Kidney (tissue), 14 donors: ENCODE data around the gene RANBP1. TPM values are rescaled to one million over a fixed set of nuclear protein-coding genes. Genes with fewer than 3 reads are reported as not detected.

Experiments used
- DNase-seq, 5 donors: peaks; one replicate each; pipeline ENCODE4 v3.0.0-alpha.2; 2013 to 2020
- FAIRE-seq: peaks from 2 replicates; lab custom pipeline; 2012; peaks lifted over from hg19 to GRCh38; lab: Jason Lieb, UNC
- H3K27ac ChIP-seq, 2 donors: one replicate each; pipeline ENCODE4 v1.7.0; 2013; ENCODE audit warnings: low read depth in 2 of 2, low read length in 2 of 2, inconsistent platforms in 1 of 2
- H3K27me3 ChIP-seq: one replicate; pipeline ENCODE4 v1.7.1; 2013; ENCODE audit warnings: low read length, inconsistent platforms; ENCODE audit not compliant: control insufficient read depth, insufficient read depth
- H3K36me3 ChIP-seq, 3 donors: one replicate each; pipeline versions ENCODE4 v1.7.0 to v1.7.1; 2013; ENCODE audit warnings: low read length in 3 of 3, control low read depth in 1 of 3, inconsistent platforms in 1 of 3; ENCODE audit not compliant: insufficient read depth in 3 of 3, control insufficient read depth in 2 of 3
- H3K4me1 ChIP-seq, 3 donors: one replicate each; pipeline versions ENCODE4 v1.7.0 to v1.7.1; 2013; ENCODE audit warnings: low read length in 3 of 3, inconsistent platforms in 1 of 3, low read depth in 1 of 3; ENCODE audit not compliant: control insufficient read depth in 2 of 3, insufficient read depth in 2 of 3
- H3K4me3 ChIP-seq, 3 donors: one replicate each; pipeline versions ENCODE4 v1.7.0 to v1.8.1; 2013; ENCODE audit warnings: low read length in 3 of 3, control low read depth in 1 of 3, inconsistent platforms in 1 of 3
- H3K9ac ChIP-seq, 3 donors: one replicate each; pipeline versions ENCODE4 v1.7.0 to v1.7.1; 2013; ENCODE audit warnings: low read length in 3 of 3, control low read depth in 1 of 3, inconsistent platforms in 1 of 3
- H3K9me3 ChIP-seq, 3 donors: one replicate each; pipeline versions ENCODE4 v1.7.0 to v1.7.1; 2013; ENCODE audit warnings: low read length in 3 of 3, control low read depth in 1 of 3, inconsistent platforms in 1 of 3; ENCODE audit not compliant: control insufficient read depth in 2 of 3, insufficient read depth in 1 of 3
- intact Hi-C: fragments of 100-400 bp; cut with DNase I; formaldehyde crosslinking; loops from one replicate; pipeline ENCODE4 v1.11.1; 2022
- polyA plus RNA-seq: library from polyadenylated mRNA; stranded (reverse); fragments of 350-450 nt; fragmentation: Illumina TruSeq; extraction: RNeasy Lipid Tissue Mini Kit (QIAGEN cat#74804); gene quantifications from one replicate; pipeline ENCODE4 v1.2.3, GENCODE V29; 2014; ENCODE audit warnings: low read depth, low replicate concordance; ENCODE audit not compliant: insufficient read depth
- total RNA-seq: library from RNA; stranded (reverse); fragmentation: NEBNext Ultra II Directional; extraction: Animal tissue kit (Norgen Biotek cat#: 25700); gene quantifications from one replicate; pipeline ENCODE4 v1.2.1, GENCODE V29; 2021
- TF ChIP-seq, protein P1 (sequence below): IDR thresholded peaks from 3 replicates; pipeline ENCODE4 v1.5.1; 2012; ENCODE audit warnings: mild to moderate bottlenecking, moderate library complexity, borderline replicate concordance; ENCODE audit not compliant: insufficient read depth; ENCODE audit errors: extremely low read depth
- donor health status: control.
- donor health status: control.
- donor health status: control.
- donor health status: control.
- donor health status: control.
- donor health status: DM: yes; HTN: yes; CAD: no.
- donor health status: Normal renal cell carcinoma (clear cell type).

The RANBP1 gene
- total and polyA plus RNA-seq, 2 donors from 2014 or later: 67.2 to 80.5 TPM

DNA sequence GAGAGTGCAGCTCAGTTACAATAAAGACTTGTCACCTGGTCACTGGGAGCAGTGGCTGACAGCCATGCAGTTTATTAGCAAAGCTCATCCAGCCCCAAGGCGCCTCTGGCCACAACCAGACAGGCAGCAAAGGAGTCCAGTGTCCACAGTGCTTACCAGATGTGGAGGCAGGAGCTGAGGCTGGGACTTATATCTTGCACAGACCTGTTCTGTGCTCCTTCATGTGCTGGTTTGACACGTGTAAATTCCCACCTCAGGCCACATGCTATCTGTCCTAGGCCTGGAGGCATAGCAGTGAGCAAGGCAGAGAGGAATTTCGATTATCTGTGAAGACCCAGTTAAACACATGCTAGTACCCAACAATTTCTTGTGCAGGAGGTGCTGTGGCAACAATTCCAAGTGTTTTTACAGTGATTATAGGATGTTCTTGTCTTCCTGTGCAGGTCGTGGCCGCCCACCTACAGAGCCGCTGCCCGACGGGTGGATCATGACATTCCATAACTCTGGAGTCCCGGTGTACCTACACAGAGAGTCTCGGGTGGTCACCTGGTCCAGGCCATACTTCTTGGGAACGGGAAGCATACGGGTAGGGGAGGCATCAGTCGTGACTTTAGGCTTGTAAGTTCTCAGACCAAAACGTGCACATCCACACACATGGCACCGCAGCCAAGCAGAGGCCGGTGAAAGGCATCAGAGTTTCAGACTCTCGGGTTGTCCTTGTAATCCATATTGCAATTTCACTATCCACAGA is 26.5 kb upstream of the RANBP1 start:
- no peak overlapping the region for H3K9ac ChIP-seq
- H3K27me3 ChIP-seq: no peaks in the 10 kb centered on the region
- DNase-seq (peak in 1 of 5 donors; percentile 43), FAIRE-seq (no peak)
- H3K27ac ChIP-seq: no peak overlapping the region
- H3K9me3 ChIP-seq: no peaks in the 10 kb centered on the region
- peaks cover 26 to 66% (median 64%) of the 10 kb centered on the region in 3 donors for H3K36me3 ChIP-seq
- intact Hi-C loops: no loop called here
- TF ChIP-seq, protein P1, sequence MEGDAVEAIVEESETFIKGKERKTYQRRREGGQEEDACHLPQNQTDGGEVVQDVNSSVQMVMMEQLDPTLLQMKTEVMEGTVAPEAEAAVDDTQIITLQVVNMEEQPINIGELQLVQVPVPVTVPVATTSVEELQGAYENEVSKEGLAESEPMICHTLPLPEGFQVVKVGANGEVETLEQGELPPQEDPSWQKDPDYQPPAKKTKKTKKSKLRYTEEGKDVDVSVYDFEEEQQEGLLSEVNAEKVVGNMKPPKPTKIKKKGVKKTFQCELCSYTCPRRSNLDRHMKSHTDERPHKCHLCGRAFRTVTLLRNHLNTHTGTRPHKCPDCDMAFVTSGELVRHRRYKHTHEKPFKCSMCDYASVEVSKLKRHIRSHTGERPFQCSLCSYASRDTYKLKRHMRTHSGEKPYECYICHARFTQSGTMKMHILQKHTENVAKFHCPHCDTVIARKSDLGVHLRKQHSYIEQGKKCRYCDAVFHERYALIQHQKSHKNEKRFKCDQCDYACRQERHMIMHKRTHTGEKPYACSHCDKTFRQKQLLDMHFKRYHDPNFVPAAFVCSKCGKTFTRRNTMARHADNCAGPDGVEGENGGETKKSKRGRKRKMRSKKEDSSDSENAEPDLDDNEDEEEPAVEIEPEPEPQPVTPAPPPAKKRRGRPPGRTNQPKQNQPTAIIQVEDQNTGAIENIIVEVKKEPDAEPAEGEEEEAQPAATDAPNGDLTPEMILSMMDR: no peak
- H3K4me1 ChIP-seq: peaks cover 0 to 8% (median 6%) of the 10 kb centered on the region in 3 donors
- no peak overlapping the region for H3K4me3 ChIP-seq

DNA sequence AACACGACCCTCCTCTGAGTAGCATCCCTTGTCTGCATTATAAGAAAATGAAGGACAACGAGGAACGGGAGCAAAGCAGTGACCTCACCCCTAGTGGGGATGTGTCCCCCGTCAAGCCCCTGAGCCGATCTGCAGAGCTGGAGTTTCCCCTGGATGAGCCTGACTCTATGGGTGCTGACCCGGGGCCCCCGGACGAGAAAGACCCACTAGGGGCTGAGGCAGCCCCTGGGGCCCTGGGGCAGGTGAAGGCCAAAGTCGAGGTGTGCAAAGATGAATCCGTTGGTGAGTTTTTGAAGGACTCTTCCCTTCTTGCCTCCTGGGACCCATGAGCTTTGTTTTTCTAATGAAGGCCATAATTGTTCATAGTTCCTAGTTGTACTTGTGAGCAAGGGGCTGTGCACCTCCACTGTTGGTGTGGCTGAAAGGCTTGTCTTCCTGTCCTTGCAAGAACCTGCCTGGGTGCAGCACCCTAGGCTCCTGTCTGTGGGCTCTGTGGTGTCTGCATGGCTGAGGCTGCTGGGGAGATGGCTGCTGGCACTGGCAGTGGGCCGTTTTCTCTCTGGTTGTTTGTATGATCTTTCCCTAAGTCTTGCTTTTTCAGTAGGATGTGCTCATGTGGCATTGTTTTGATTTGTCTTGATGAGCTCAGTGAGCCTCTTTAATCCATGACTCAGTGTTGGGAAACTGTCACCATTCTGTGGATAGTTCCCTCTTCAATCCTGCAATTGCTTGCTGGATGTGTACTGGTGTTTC is 25.8 kb upstream of the RANBP1 start:
- TF ChIP-seq, protein P1: no peak
- FAIRE-seq (no peak), DNase-seq (peak in 1 of 5 donors; percentile 39)
- intact Hi-C loops: no loop called here
- H3K36me3 ChIP-seq: peaks cover 26 to 71% (median 69%) of the 10 kb centered on the region in 3 donors
- no peak overlapping the region for H3K9ac ChIP-seq
- H3K27me3 ChIP-seq: no peaks in the 10 kb centered on the region
- no peak overlapping the region for H3K4me3 ChIP-seq
- H3K9me3 ChIP-seq: no peaks in the 10 kb centered on the region
- peaks cover 0 to 5% (median 0%) of the 10 kb centered on the region in 3 donors for H3K4me1 ChIP-seq
- no peak overlapping the region for H3K27ac ChIP-seq

DNA sequence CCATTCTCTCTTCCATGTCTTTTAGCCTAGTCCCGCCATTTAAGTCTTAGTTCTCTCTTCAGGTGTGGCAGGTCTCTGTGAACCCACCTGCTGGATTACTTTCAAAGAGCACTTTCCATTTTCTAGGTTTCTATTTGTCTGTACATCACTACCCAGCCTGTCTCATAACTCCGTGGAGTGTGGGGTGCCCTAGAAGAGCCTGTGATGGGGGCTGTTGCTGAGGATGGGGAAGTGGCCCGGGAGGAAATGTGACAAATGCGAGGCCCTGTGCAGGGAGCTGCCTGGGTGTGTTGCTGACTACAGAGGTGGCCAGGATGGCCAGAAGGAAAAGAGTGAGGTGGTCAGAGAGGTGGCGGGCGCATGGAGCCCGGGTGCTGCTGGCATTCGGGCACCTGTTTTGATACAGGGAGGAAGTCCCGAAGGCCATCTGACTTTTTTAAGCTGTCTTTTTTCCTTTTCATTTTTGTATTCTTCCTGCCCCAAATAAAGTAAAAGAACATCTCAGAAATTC is 25.1 kb upstream of the RANBP1 start:
- Histone ChIP-seq H3K36me3 (peaks cover 27 to 73% (median 71%) of the 10 kb centered on the region in 3 donors), H3K4me1 (peaks cover 0 to 5% (median 0%) of the 10 kb centered on the region in 3 donors), H3K9me3 (no peaks in the 10 kb centered on the region), H3K27ac (no peak overlapping the region), H3K4me3 (no peak overlapping the region), H3K27me3 (no peaks in the 10 kb centered on the region), H3K9ac (no peak overlapping the region)
- TF ChIP-seq, protein P1: no peak
- intact Hi-C loops: no loop called here
- no peak for FAIRE-seq
- DNase-seq: peak in 1 of 5 donors; percentile 25
